ENCODE measurements around the gene TRABD2B.
A peak's percentile ranks its signal among the peaks of the same experiment; 100 is the strongest.
"Not testable (repeated sequence)": the region's sequence is repeated elsewhere in the genome, so short reads cannot be mapped to it uniquely, and the experiment has no call there.

The TRABD2B gene

GRCh38 chr1:47963568-47964358 is 33.4 kb downstream of the TRABD2B start:
- DNase-seq: no peak

DNA sequence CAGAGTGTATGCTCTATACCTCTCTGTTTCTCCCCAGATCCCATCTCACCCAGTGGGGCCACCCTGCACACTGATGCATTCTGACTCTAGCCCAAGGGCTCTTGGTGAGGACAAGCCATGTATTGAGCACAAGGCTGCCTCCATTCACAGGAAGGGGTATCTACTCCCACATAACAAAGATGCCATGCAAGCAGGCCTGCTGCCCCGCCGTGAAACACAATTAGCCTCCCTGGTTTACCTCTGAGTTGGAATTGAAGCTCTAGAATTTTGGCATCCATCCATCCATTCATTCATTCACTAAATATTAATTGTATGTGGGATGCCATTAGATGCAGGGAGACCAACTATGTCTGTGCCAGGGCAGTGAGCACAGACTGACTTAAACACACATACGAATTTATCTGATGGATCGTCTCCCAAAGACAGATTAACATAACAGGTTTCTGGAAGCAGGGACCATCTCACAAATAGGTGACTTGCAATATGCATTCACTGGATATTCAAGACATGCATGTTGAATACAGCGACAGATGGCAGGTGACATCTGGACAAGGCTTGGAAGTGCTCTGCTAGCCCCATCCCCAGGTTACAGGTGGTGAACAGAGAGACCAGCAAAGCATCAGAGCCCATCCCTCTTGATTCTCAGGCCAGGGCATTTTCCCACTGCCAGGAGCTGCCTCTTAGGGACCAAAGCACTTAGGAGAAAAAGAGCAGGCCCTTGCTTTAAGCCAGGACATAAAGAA is 34.3 kb downstream of the TRABD2B start:
- DNase-seq: no peak

DNA sequence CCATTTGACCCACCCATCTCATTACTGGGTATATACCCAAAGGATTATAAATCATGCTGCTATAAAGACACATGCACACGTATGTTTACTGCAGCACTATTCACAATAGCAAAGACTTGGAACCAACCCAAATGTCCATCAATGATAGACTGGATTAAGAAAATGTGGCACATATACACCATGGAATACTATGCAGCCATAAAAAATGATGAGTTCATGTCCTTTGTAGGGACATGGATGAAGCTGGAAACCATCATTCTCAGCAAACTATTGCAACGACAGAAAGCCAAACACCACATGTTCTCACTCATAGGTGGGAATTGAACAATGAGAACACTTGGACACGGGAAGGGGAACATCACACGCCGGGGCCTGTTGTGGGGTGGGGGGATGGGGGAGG is 35.4 kb downstream of the TRABD2B start:
- DNase-seq: not testable (repeated sequence)

DNA sequence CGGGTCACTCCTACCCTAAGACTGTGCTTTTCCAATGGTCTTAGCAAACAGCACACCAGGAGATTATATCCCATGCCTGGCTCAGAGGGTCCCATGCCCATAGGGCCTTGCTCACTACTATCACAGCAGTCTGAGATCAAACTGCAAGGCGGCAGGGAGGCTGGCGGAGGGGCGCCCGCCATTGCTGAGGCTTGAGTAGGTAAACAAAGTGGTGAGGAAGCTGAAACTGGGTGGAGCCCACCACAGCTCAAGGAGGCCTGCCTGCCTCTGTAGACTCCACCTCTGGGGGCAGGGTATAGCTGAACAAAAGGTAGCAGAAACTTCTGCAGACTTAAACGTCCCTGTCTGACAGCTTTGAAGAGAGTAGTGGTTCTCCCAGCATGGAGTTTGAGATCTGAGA is 40.7 kb downstream of the TRABD2B start:
- DNase-seq: not testable (repeated sequence)

GRCh38 chr1:47953661-47954060 is 43.5 kb downstream of the TRABD2B start:
- DNase-seq: no peak

DNA sequence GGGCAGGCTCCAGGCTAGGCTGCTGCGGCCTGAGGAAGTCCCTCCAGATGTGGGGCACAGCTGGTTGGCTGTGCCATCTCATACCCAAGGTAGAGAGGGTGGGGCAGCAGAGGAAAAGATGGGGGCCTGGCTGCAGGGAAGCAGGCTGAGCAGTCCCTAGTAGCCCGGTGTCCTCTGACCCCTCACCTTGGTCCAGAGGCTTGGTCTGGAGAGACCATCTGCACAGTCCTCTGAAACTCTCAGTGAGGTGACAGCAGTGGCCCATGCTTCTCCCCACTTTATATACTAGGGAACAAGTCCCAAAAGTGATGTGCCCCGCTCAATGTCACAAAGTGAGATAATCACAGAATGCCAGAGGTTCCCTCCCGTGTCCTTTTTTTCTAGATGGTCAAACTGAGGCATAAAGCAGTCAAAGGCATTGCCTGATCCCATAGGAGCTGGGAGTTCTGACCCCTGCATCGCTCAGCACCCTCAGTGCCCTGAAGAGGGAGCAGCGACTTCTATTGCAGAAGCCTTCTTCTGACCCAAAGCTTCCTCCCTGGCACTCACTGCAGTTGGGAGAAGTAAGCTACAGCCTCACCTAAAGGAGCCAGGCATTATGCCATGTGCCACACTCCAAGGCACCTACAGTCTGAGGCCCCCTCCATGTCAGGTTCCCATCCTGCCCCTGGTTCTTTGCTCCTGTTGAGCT is 45.5 kb downstream of the TRABD2B start:
- DNase-seq: no peak

DNA sequence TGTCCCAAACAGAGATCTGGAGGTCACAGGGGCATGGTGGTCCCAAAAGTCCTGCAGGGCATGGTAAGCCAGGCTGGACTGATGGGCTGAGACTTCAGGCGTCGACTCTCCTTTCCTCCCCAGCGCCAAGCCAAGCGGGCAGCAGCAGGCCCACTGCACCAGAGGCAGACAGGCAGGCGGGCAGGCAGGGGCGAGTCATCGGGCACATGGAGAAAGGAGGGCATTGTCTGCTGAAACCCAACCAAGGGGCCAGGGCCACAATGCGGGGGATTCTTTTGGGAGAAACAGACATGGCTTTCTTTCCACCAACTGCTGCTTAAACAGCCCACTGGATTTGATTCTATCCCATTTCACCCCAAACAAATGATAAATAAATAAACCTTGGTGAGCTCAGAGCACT is 46.2 kb downstream of the TRABD2B start:
- no peak for DNase-seq

GRCh38 chr1:47950471-47950870 is 46.7 kb downstream of the TRABD2B start:
- no peak for DNase-seq

GRCh38 chr1:47948126-47948525 is 49.1 kb downstream of the TRABD2B start:
- DNase-seq: no peak

DNA sequence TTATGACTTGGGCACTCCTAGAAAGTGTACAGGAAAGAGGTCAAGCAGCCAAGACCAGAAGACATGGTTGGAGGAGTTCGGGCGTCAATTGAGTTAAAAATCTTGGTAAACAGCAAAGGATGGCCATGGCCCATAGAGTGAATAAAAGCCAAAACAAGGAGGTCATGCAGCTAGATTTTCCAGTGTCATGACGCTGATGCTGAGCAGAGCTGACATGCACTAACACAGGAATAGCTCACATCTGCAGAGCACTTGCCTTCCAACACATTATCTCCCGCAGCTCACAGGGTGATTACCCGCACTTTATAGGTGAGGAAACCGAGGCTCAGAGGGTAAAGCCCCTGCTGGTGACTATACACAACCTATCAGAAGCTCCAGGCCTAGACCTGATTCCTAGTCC is 49.7 kb downstream of the TRABD2B start:
- no peak for DNase-seq

GRCh38 chr1:47944561-47944960 is 52.6 kb downstream of the TRABD2B start:
- DNase-seq: no peak

GRCh38 chr1:47942240-47942629 is 55.0 kb downstream of the TRABD2B start:
- no peak for DNase-seq

GRCh38 chr1:47941609-47942239 is 55.5 kb downstream of the TRABD2B start:
- DNase-seq: no peak

- DNase-seq: peak; percentile 53
These were observed 56.4 kb downstream of the TRABD2B start for GRCh38 chr1:47940779-47941178.

GRCh38 chr1:47940326-47940725 is 56.9 kb downstream of the TRABD2B start:
- no peak for DNase-seq

DNA sequence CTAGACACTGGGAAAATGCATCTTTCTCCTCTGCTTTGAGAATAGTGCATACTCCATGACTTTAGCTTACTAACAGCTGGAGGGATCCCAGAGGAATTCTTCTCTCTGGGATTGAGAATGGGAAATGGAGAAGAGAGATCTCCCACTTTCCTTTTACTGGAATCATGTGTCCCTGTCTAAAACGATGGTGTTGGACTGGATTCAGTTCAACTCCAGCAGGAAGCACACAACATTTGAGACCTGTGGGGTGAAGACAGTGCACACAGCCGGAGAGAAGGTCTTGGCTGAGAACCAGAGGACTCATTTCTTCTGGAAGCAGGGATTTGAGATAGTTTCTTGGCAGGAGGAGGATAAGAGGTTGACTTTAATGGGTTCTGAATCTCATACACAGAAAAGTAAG is 58.7 kb downstream of the TRABD2B start:
- peak; percentile 43 for DNase-seq

DNA sequence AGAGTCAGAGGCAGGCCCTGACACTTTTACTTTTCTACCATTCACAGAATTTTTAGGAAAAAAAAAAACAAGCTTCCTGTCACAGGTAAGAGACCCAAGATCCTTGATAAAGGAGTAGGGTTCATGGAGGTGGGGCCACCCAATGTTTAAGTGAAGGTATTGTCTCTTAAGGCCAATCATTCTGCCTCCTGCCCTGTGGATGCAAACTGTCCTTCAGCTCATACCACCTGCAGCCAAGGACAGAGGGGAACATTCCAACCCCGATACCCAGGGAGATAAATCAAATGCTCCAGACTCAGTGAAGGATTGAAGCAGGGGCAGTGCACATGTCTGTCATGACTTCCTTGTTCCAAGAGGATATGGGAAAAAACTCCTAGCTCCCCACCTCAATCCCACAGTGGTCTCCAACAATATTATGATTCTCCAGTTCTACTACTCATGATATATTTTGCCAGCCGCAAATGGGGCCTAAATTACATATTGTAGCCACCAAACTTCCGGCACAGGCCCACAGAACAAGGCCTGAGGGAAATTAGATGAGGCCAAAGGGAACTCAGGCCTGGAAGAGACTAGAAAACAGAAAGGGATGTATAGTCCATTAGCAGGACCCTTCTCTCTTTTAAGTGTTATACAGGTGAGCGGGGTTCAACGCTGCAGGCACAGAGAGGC is 59.5 kb downstream of the TRABD2B start:
- peak; percentile 64 for DNase-seq

- DNase-seq: no peak
These were observed 60.2 kb downstream of the TRABD2B start for GRCh38 chr1:47936916-47937551.

- no peak for DNase-seq
These were observed 61.3 kb downstream of the TRABD2B start for GRCh38 chr1:47935856-47936255.

DNA sequence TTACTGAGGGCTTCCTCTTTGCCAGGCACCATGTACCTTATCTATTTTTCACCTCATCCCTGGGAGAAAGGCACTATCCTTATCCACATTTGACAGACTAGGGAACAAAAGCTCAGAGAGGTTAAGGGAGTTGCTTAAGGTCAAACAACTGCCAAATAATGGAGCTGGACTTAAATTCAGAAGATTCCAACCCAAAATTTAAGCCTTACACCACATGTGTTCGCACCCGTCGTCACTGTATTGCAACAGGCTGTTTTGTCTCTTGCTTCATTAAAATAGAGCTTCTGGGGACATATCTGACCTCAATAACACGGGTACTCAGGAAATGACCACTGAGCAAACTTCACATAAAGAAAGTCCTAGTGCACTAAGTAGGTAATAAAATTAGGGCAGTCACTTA is 62.0 kb downstream of the TRABD2B start:
- no peak for DNase-seq

- peak; percentile 63 for DNase-seq
These were observed 62.9 kb downstream of the TRABD2B start for GRCh38 chr1:47934243-47934805.

- no peak for DNase-seq
These were observed 64.4 kb downstream of the TRABD2B start for GRCh38 chr1:47932743-47933142.

Data from femur (tissue), 1 donor.